B cell (primary cell): ENCODE data around the gene FZD10. TPM values are rescaled to one million over a fixed set of nuclear protein-coding genes. Genes with fewer than 3 reads are reported as not detected.

ENCODE experiments used
- ATAC-seq: fragments of 200-7000 bp; cut with Tn5 transposase; one replicate; pipeline ENCODE4 v1.10.0; 2021; ENCODE audit warnings: low read depth, mild to moderate bottlenecking, moderate number of reproducible peaks, moderate library complexity
- CTCF ChIA-PET: fragments of 350-600 bp; sonication (Branson Sonifier 250); formaldehyde crosslinking; loops from one replicate; lab custom pipeline; 2021; ENCODE audit warnings: antibody characterized with exemption, inconsistent platforms; lab: Charles Lee
- POLR2A ChIA-PET: fragments of 350-600 bp; sonication (Branson Sonifier 250); formaldehyde crosslinking; loops from one replicate; lab custom pipeline; 2021; ENCODE audit warnings: antibody characterized with exemption; lab: Charles Lee
- DNase-seq: peaks from one replicate; pipeline ENCODE4 v3.0.0; 2013
- H2AFZ ChIP-seq: 2 replicates; pipeline ENCODE4 v1.6.1; 2012; ENCODE audit warnings: mild to moderate bottlenecking, low read depth, low read length; ENCODE audit not compliant: insufficient read depth, poor library complexity, severe bottlenecking
- H3K27ac ChIP-seq, 2 donors: 1 replicate in 1 of 2; 2 replicates in 1 of 2; pipeline ENCODE4 v1.5.1; 2012 to 2013; ENCODE audit warnings: low read length in 2 of 2, mild to moderate bottlenecking in 2 of 2, moderate library complexity in 1 of 2
- H3K27me3 ChIP-seq, 4 experiments: fragments of 200-600 bp in 1 of 4; sonication (generic) in 1 of 4; replicated peaks in 1 of 4; 1 replicate in 2 of 4; 2 replicates in 2 of 4; pipeline versions ENCODE4 v1.6.1 to v1.7.0; 2013 to 2016; ENCODE audit warnings: low read length in 3 of 4, mild to moderate bottlenecking in 2 of 4, mixed read lengths in 1 of 4, moderate library complexity in 1 of 4; ENCODE audit not compliant: insufficient read depth in 4 of 4, control insufficient read depth in 3 of 4; ENCODE audit errors: control extremely low read depth in 1 of 4
- H3K36me3 ChIP-seq, 2 experiments: replicated peaks in 1 of 2; 1 replicate in 1 of 2; 2 replicates in 1 of 2; pipeline versions ENCODE4 v1.6.1 to v1.7.1; 2013; ENCODE audit warnings: low read length in 1 of 2; ENCODE audit not compliant: insufficient read depth in 2 of 2, control insufficient read depth in 1 of 2; ENCODE audit errors: control extremely low read depth in 1 of 2, extremely low read depth in 1 of 2
- H3K4me1 ChIP-seq, 2 donors: fragments of 200-600 bp in 1 of 2; sonication (generic) in 1 of 2; 1 replicate in 1 of 2; 2 replicates in 1 of 2; pipeline versions ENCODE4 v1.5.1 to v1.6.1; 2013 to 2017; ENCODE audit warnings: low read length in 2 of 2; ENCODE audit not compliant: control insufficient read depth in 2 of 2, insufficient read depth in 2 of 2
- H3K4me2 ChIP-seq: replicated peaks from 2 replicates; pipeline ENCODE3; 2012; ENCODE audit warnings: mild to moderate bottlenecking, low read depth, low read length; ENCODE audit not compliant: poor library complexity, severe bottlenecking
- H3K4me3 ChIP-seq, 5 experiments: fragments of 200-600 bp in 1 of 5; sonication (generic) in 1 of 5; 1 replicate in 3 of 5; 2 replicates in 2 of 5; pipeline versions ENCODE4 v1.5.1 to v1.7.0; 2011 to 2016; ENCODE audit warnings: low read length in 4 of 5, mild to moderate bottlenecking in 4 of 5, low read depth in 2 of 5, control low read depth in 1 of 5, moderate library complexity in 1 of 5; ENCODE audit not compliant: insufficient read depth in 1 of 5; ENCODE audit errors: control extremely low read depth in 1 of 5, extremely low read depth in 1 of 5
- H3K79me2 ChIP-seq: fragments of 200-600 bp; sonication (generic); one replicate; pipeline ENCODE4 v1.6.0; 2016; ENCODE audit warnings: low read length; ENCODE audit not compliant: control insufficient read depth, insufficient read depth
- H3K9ac ChIP-seq: fragments of 200-600 bp; sonication (generic); 2 replicates; pipeline ENCODE4 v1.6.1; 2017; ENCODE audit warnings: mild to moderate bottlenecking, low read length, moderate library complexity
- H3K9me3 ChIP-seq, 3 donors: one replicate each; pipeline versions ENCODE4 v1.6.1 to v1.7.1; 2013; ENCODE audit warnings: low read length in 2 of 3; ENCODE audit not compliant: control insufficient read depth in 2 of 3, insufficient read depth in 1 of 3; ENCODE audit errors: control extremely low read depth in 1 of 3
- H4K20me1 ChIP-seq: 2 replicates; pipeline ENCODE4 v1.6.0; 2012; ENCODE audit warnings: mild to moderate bottlenecking, low read length; ENCODE audit not compliant: insufficient read depth, control insufficient read depth, poor library complexity, severe bottlenecking
- H3K27ac Mint-ChIP-seq: one replicate; pipeline ENCODE4 v1.8.0; 2021; ENCODE audit warnings: mixed read lengths
- H3K27me3 Mint-ChIP-seq: one replicate; pipeline ENCODE4 v1.8.0; 2021; ENCODE audit warnings: mixed read lengths
- H3K4me1 Mint-ChIP-seq: one replicate; pipeline ENCODE4 v1.8.0; 2021; ENCODE audit warnings: mixed read lengths
- H3K4me3 Mint-ChIP-seq: one replicate; pipeline ENCODE4 v1.8.0; 2021; ENCODE audit warnings: mixed read lengths
- H3K9me3 Mint-ChIP-seq: one replicate; pipeline ENCODE4 v1.8.0; 2022; ENCODE audit warnings: mixed read lengths; ENCODE audit not compliant: insufficient read depth
- EZH2 ChIP-seq: IDR thresholded peaks from 2 replicates; pipeline ENCODE4 v1.6.1; 2012; ENCODE audit warnings: borderline replicate concordance, low read depth, mild to moderate bottlenecking, moderate library complexity, low read length; ENCODE audit not compliant: insufficient read depth, poor library complexity, severe bottlenecking
- WGBS: methylation state at CpG from one replicate; pipeline ENCODE4 v1.1.5; 2013; ENCODE audit warnings: missing lambda C conversion rate; ENCODE audit not compliant: insufficient coverage; 5-methylcytosine and 5-hydroxymethylcytosine counted together
- intact Hi-C: fragments of 100-400 bp; cut with micrococcal nuclease; formaldehyde crosslinking; loops from one replicate; pipeline ENCODE4 v1.10.0; 2022
- polyA plus RNA-seq: library from polyadenylated mRNA; depleted of rRNA; stranded (reverse); fragments of >200 nt; gene quantifications from 2 replicates; pipeline ENCODE4 v1.2.3, GENCODE V29; 2012
- total RNA-seq, 2 donors: library from RNA; stranded (reverse); fragments of 120-200 nt in 1 of 2; gene quantifications; 1 replicate in 1 of 2; 2 replicates in 1 of 2; pipeline versions ENCODE4 v1.2.3 to v1.2.4, GENCODE V29; 2013 to 2022
- TF ChIP-seq, protein P1 (sequence below): fragments of 200-600 bp; IDR thresholded peaks from one replicate; pipeline ENCODE4 v1.8.0; 2022; ENCODE audit warnings: antibody characterized with exemption, mild to moderate bottlenecking

Gene FZD10
- total and polyA plus RNA-seq, 2 donors (not counting 1 experiment from before 2014, with no cell fraction given), result not detected

DNA sequence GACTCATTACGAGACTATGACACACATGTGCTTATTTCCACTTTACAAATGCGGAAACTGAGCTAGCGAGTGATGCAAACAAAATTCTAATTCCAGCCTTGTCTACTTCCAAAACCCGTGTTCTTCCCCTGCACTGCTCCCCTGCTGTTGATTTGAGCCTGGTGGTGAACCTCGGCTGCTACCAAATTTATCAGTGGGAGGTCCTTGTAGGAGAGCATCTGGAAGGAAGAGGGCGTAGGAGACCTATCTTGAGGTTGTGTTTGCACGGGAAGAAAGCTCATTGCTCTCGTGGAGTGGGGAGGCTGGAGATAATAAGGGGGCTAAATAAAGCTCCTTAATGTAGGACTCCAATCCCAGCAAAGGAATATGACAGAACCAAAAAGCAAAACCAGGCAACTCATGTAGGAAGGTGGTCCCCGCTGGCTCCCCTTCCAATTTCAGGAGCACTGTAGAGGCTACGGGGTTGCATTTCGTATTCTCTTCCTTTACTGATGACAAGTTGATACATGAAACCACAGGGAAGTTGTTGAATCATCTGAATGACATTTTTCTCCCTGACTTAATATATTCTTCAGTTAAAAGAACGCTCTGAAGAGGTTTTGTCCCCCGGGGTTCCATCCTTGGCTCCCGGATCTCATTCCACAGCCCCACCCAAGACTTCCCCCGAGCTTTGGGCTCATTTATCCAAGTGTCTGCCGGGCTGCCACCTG, 52.6 kb downstream of the FZD10 start:
- TF ChIP-seq, protein P1, sequence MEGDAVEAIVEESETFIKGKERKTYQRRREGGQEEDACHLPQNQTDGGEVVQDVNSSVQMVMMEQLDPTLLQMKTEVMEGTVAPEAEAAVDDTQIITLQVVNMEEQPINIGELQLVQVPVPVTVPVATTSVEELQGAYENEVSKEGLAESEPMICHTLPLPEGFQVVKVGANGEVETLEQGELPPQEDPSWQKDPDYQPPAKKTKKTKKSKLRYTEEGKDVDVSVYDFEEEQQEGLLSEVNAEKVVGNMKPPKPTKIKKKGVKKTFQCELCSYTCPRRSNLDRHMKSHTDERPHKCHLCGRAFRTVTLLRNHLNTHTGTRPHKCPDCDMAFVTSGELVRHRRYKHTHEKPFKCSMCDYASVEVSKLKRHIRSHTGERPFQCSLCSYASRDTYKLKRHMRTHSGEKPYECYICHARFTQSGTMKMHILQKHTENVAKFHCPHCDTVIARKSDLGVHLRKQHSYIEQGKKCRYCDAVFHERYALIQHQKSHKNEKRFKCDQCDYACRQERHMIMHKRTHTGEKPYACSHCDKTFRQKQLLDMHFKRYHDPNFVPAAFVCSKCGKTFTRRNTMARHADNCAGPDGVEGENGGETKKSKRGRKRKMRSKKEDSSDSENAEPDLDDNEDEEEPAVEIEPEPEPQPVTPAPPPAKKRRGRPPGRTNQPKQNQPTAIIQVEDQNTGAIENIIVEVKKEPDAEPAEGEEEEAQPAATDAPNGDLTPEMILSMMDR, result no peak
- TF ChIP-seq EZH2, result no peak
- no peak overlapping the region for H3K27ac ChIP-seq
- peaks cover 0 to 26% (median 0%) of the 10 kb centered on the region in 3 donors for H3K9me3 ChIP-seq
- H4K20me1 ChIP-seq, result no peaks in the 10 kb centered on the region
- no peak overlapping the region for H3K4me3 Mint-ChIP-seq
- intact Hi-C loops, result no loop called here
- no peaks in the 10 kb centered on the region for H3K4me1 ChIP-seq
- no peak overlapping the region for H3K9ac ChIP-seq
- H3K9me3 Mint-ChIP-seq, result peaks cover 9% of the 10 kb centered on the region
- H2AFZ ChIP-seq, result no peak overlapping the region
- H3K27me3 ChIP-seq, result no peaks in the 10 kb centered on the region
- no peak overlapping the region for H3K4me3 ChIP-seq
- WGBS, result 81% methylated on average over 10 of the region's 16 CpGs
- no peaks in the 10 kb centered on the region for H3K79me2 ChIP-seq
- no peak overlapping the region for H3K27ac Mint-ChIP-seq
- CTCF ChIA-PET, result no interaction called here
- POLR2A ChIA-PET, result no interaction called here
- no peak overlapping the region for H3K4me2 ChIP-seq
- H3K36me3 ChIP-seq, result no peaks in the 10 kb centered on the region
- no peak for ATAC-seq
- no peaks in the 10 kb centered on the region for H3K4me1 Mint-ChIP-seq
- DNase-seq, result no peak
- no peaks in the 10 kb centered on the region for H3K27me3 Mint-ChIP-seq

Other genes starting within 250 kb of the FZD10 start
- gene PIWIL1, start 175.4 kb downstream of the FZD10 start, total RNA-seq, result not detected in 2 replicates
- not detected in 2 replicates for gene PIWIL1, start 175.4 kb downstream of the FZD10 start, polyA plus RNA-seq